GM12878 (cell line): ENCODE measurements around the gene PJA2. TPM values are rescaled to one million over a fixed set of nuclear protein-coding genes. Genes with fewer than 3 reads are reported as not detected.

Experiments
- ATAC-seq: fragments of 200-7000 bp; cut with Tn5 transposase; 3 replicates; pipeline ENCODE4 v1.9.1; 2020; ENCODE audit warnings: mild to moderate bottlenecking, moderate library complexity
- BruUV-seq: library from RNA; stranded (reverse); fragments of 400-500 nt; replicated peaks from 2 replicates; lab custom pipeline; 2021; lab: Mats Ljungman, UMichigan
- CTCF ChIA-PET: fragments of 300-600 bp; sonication (Branson Sonifier 250); formaldehyde crosslinking; extraction: SDS; loops from one replicate; lab custom pipeline; 2021; ENCODE audit warnings: inconsistent platforms; lab: Yijun Ruan, JAX
- POLR2A ChIA-PET: fragments of 350-600 bp; formaldehyde crosslinking; extraction: SDS; loops from one replicate; lab custom pipeline; 2021; ENCODE audit warnings: inconsistent platforms; lab: Charles Lee
- RAD21 ChIA-PET: fragments of 300-600 bp; sonication (Branson Sonifier 250); formaldehyde crosslinking; loops from one replicate; lab custom pipeline; 2023; ENCODE audit warnings: antibody characterized with exemption; ENCODE audit not compliant: unreplicated experiment; lab: Charles Lee
- SMC1A ChIA-PET: fragments of 300-600 bp; sonication (Branson Sonifier 250); formaldehyde crosslinking; loops from one replicate; lab custom pipeline; 2023; ENCODE audit not compliant: unreplicated experiment, uncharacterized antibody; lab: Charles Lee
- DNase-seq: peaks from one replicate; pipeline ENCODE4 v3.0.0-alpha.2; 2011; ENCODE audit warnings: low read depth, low spot score
- FAIRE-seq: peaks from 3 replicates; lab custom pipeline; 2011; peaks lifted over from hg19 to GRCh38; lab: Jason Lieb, UNC
- H2AFZ ChIP-seq: 2 replicates; pipeline ENCODE4 v1.6.0; 2011; ENCODE audit warnings: low read depth, low read length, control low read depth; ENCODE audit not compliant: control insufficient read depth
- H3K27ac ChIP-seq: 2 replicates; pipeline ENCODE4 v1.5.1; 2011; ENCODE audit warnings: control low read depth; ENCODE audit not compliant: control insufficient read depth, insufficient read depth
- H3K27me3 ChIP-seq, 2 experiments: replicated peaks in 1 of 2; 2 replicates each; pipeline versions ENCODE4 v1.6.0 to v1.6.1; 2011; ENCODE audit warnings: low read length in 1 of 2; ENCODE audit not compliant: control insufficient read depth in 2 of 2, insufficient read depth in 2 of 2
- H3K36me3 ChIP-seq, 2 experiments: 2 replicates each; pipeline ENCODE4 v1.5.1; 2011; ENCODE audit warnings: low read length in 1 of 2; ENCODE audit not compliant: control insufficient read depth in 2 of 2, insufficient read depth in 2 of 2
- H3K4me1 ChIP-seq: 2 replicates; pipeline ENCODE4 v1.6.1; 2011; ENCODE audit warnings: mild to moderate bottlenecking, low read length, moderate library complexity, mixed read lengths; ENCODE audit not compliant: control insufficient read depth, insufficient read depth
- H3K4me2 ChIP-seq: 2 replicates; pipeline ENCODE4 v1.6.0; 2011; ENCODE audit warnings: control low read depth; ENCODE audit not compliant: control insufficient read depth, insufficient read depth
- H3K4me3 ChIP-seq: fragments of 200-600 bp; sonication (generic); 2 replicates; pipeline ENCODE4 v1.5.1; 2016
- H3K79me2 ChIP-seq: 2 replicates; pipeline ENCODE4 v1.6.0; 2011; ENCODE audit warnings: low read length; ENCODE audit not compliant: control insufficient read depth, insufficient read depth
- H3K9ac ChIP-seq: 2 replicates; pipeline ENCODE4 v1.8.0; 2011; ENCODE audit warnings: low read length, control low read depth, mixed read lengths; ENCODE audit not compliant: control insufficient read depth, insufficient read depth
- H3K9me3 ChIP-seq: replicated peaks from 3 replicates; pipeline ENCODE4 v1.5.1; 2011; ENCODE audit warnings: mild to moderate bottlenecking, low read length; ENCODE audit not compliant: control insufficient read depth, insufficient read depth
- H4K20me1 ChIP-seq: 2 replicates; pipeline ENCODE4 v1.6.0; 2011; ENCODE audit not compliant: control insufficient read depth, insufficient read depth
- BACH1 ChIP-seq: fragments of 450-650 bp; IDR thresholded peaks from 2 replicates; pipeline ENCODE4 v1.6.1; 2017; ENCODE audit warnings: mild to moderate bottlenecking, borderline replicate concordance
- ESRRA ChIP-seq: IDR thresholded peaks from 2 replicates; pipeline ENCODE4 v1.6.1; 2012; ENCODE audit warnings: mild to moderate bottlenecking, low read length, improper control_type of control experiment
- FOXM1 ChIP-seq: IDR thresholded peaks from 2 replicates; pipeline ENCODE4 v1.6.1; 2012; ENCODE audit warnings: low read depth, mild to moderate bottlenecking, inconsistent platforms, low read length, moderate library complexity
- IRF4 ChIP-seq: IDR thresholded peaks from 2 replicates; pipeline ENCODE4 v1.6.1; 2011; ENCODE audit warnings: low read depth, low read length
- KDM1A ChIP-seq: fragments of 200-600 bp; sonication (generic); IDR thresholded peaks from 2 replicates; pipeline ENCODE4 v1.6.1; 2016; ENCODE audit warnings: borderline replicate concordance
- NFXL1 ChIP-seq: fragments of 450-650 bp; IDR thresholded peaks from 2 replicates; pipeline ENCODE4 v1.6.1; 2017; ENCODE audit warnings: antibody characterized with exemption, mild to moderate bottlenecking, borderline replicate concordance
- NFYB ChIP-seq: IDR thresholded peaks from 2 replicates; pipeline ENCODE4 v1.6.1; 2011; ENCODE audit warnings: low read depth, mild to moderate bottlenecking, low read length, improper control_type of control experiment, moderate library complexity; ENCODE audit not compliant: insufficient read depth
- PAX8 ChIP-seq: fragments of 450-650 bp; IDR thresholded peaks from 2 replicates; pipeline ENCODE4 v1.6.1; 2017; ENCODE audit warnings: mild to moderate bottlenecking, moderate library complexity
- POLR2AphosphoS2 ChIP-seq: IDR thresholded peaks from 2 replicates; pipeline ENCODE4 v1.6.1; 2011; ENCODE audit warnings: low read depth, mild to moderate bottlenecking, low read length, improper control_type of control experiment, moderate library complexity
- SMAD5 ChIP-seq: IDR thresholded peaks from 2 replicates; pipeline ENCODE4 v1.6.1; 2016; ENCODE audit warnings: antibody characterized with exemption, low read depth
- TARDBP ChIP-seq: IDR thresholded peaks from 2 replicates; pipeline ENCODE4 v1.6.1; 2016; ENCODE audit warnings: borderline replicate concordance
- ZZZ3 ChIP-seq: IDR thresholded peaks from 2 replicates; pipeline ENCODE4 v1.6.1; 2011; ENCODE audit warnings: low read depth; ENCODE audit not compliant: control insufficient read depth, insufficient read length
- WGBS: methylation state at CpG from one replicate; pipeline ENCODE4 v1.1.6; 2016; ENCODE audit warnings: low lambda C conversion rate; ENCODE audit not compliant: insufficient replicate concordance, insufficient coverage; ENCODE audit errors: missing lambda C conversion rate; 5-methylcytosine and 5-hydroxymethylcytosine counted together
- in situ Hi-C: fragments of 300-500 bp; cut with MboI; formaldehyde crosslinking; loops from 9 replicates; pipeline ENCODE4 v1.14.3; 2018; ENCODE audit warnings: mixed read lengths
- intact Hi-C: fragments of 100-400 bp; cut with micrococcal nuclease; formaldehyde crosslinking; loops from one replicate; pipeline ENCODE4 v1.14.2; 2022; ENCODE audit not compliant: unreplicated experiment
- polyA plus RNA-seq, 11 experiments: library from polyadenylated mRNA; depleted of rRNA in 4 of 11; unstranded in 6 of 11; stranded (reverse) in 5 of 11; fragments of >200 nt; fragmentation: Nextera tagmentation in 4 of 11; fragmentation: Illumina TruSeq in 1 of 11; extraction: Ambion mirVana in 4 of 11; extraction: Trizol in 1 of 11; gene quantifications; 1 replicate in 1 of 11; 2 replicates in 10 of 11; pipeline versions ENCODE4 v1.2.1 to v1.2.3, GENCODE V29; 2011 to 2016; ENCODE audit warnings: inconsistent platforms in 2 of 11, missing spikeins in 2 of 11, low read depth in 1 of 11
- total RNA-seq, 4 experiments: library from RNA; depleted of rRNA in 3 of 4; stranded (reverse); fragments of >200 nt in 3 of 4; fragmentation: Illumina TruSeq in 1 of 4; extraction: Trizol in 1 of 4; gene quantifications; 2 replicates each; pipeline versions ENCODE4 v1.2.1 to v1.2.3, GENCODE V29; 2013 to 2021
- TF ChIP-seq, protein P1 (sequence below): IDR thresholded peaks from 2 replicates; pipeline ENCODE4 v1.6.1; 2012; ENCODE audit warnings: low read depth, low read length, improper control_type of control experiment
- TF ChIP-seq, protein P2 (sequence below): fragments of 450-650 bp; IDR thresholded peaks from 2 replicates; pipeline ENCODE4 v1.6.1; 2016; ENCODE audit warnings: mild to moderate bottlenecking, moderate library complexity, borderline replicate concordance

Gene PJA2
- total and polyA plus RNA-seq, 10 of the 15 experiments (the other 5 are each of a cell fraction or from before 2014, with no cell fraction given) = 27.8 to 93.4 (median 47.8) TPM

DNA sequence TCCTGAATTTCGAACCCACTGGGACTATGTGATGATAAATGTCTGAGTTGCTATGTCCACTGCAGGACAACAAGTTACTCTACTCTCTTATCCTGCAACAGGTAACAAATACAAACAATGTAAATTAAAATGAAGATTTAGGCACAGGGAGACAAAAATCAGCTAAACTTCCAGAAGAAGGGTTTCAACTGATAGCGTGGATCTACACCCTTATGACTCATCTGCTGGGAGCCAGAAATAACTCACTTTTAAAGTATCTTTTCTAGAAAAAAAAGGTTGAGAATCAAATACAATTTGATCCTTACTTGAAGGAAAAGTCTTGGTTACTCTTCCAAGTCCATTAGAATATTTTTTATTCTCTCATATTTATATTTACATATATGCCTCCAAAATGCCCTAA is 21.4 kb downstream of the PJA2 start:
- FAIRE-seq (no peak), ATAC-seq (no peak), DNase-seq (no peak)
- Histone ChIP-seq H3K27ac (no peak overlapping the region), H3K9ac (no peak overlapping the region), H3K79me2 (peaks cover 69% of the 10 kb centered on the region), H3K27me3 (no peaks in the 10 kb centered on the region), H3K4me2 (no peak overlapping the region), H3K36me3 (peaks cover 0 to 4% of the 10 kb centered on the region in 2 experiments; a peak in 2 of 4 replicates), H3K9me3 (peaks cover 3% of the 10 kb centered on the region), H4K20me1 (no peaks in the 10 kb centered on the region), H3K4me1 (no peaks in the 10 kb centered on the region), H3K4me3 (no peak overlapping the region), H2AFZ (no peak overlapping the region)
- ChIA-PET POLR2A (no interaction called here), RAD21 (no interaction called here), SMC1A (no interaction called here), CTCF (no interaction called here)
- no TSS peak for BruUV-seq
- intact Hi-C loops (no loop called here), in situ Hi-C loops (no loop called here)
- TF ChIP-seq ZZZ3 (no peak), KDM1A (no peak), ESRRA (no peak), NFYB (no peak), SMAD5 (no peak), IRF4 (no peak), POLR2AphosphoS2 (no peak), BACH1 (no peak), NFXL1 (no peak), FOXM1 (no peak), PAX8 (no peak), TARDBP (no peak)
- TF ChIP-seq, protein P1, sequence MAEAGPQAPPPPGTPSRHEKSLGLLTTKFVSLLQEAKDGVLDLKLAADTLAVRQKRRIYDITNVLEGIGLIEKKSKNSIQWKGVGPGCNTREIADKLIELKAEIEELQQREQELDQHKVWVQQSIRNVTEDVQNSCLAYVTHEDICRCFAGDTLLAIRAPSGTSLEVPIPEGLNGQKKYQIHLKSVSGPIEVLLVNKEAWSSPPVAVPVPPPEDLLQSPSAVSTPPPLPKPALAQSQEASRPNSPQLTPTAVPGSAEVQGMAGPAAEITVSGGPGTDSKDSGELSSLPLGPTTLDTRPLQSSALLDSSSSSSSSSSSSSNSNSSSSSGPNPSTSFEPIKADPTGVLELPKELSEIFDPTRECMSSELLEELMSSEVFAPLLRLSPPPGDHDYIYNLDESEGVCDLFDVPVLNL = no peak
- TF ChIP-seq, protein P2, sequence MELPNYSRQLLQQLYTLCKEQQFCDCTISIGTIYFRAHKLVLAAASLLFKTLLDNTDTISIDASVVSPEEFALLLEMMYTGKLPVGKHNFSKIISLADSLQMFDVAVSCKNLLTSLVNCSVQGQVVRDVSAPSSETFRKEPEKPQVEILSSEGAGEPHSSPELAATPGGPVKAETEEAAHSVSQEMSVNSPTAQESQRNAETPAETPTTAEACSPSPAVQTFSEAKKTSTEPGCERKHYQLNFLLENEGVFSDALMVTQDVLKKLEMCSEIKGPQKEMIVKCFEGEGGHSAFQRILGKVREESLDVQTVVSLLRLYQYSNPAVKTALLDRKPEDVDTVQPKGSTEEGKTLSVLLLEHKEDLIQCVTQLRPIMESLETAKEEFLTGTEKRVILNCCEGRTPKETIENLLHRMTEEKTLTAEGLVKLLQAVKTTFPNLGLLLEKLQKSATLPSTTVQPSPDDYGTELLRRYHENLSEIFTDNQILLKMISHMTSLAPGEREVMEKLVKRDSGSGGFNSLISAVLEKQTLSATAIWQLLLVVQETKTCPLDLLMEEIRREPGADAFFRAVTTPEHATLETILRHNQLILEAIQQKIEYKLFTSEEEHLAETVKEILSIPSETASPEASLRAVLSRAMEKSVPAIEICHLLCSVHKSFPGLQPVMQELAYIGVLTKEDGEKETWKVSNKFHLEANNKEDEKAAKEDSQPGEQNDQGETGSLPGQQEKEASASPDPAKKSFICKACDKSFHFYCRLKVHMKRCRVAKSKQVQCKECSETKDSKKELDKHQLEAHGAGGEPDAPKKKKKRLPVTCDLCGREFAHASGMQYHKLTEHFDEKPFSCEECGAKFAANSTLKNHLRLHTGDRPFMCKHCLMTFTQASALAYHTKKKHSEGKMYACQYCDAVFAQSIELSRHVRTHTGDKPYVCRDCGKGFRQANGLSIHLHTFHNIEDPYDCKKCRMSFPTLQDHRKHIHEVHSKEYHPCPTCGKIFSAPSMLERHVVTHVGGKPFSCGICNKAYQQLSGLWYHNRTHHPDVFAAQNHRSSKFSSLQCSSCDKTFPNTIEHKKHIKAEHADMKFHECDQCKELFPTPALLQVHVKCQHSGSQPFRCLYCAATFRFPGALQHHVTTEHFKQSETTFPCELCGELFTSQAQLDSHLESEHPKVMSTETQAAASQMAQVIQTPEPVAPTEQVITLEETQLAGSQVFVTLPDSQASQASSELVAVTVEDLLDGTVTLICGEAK = no peak
- 86% methylated on average over 2 of the region's 2 CpGs for WGBS
